DOHH2 (cell line): ENCODE measurements around the gene CMIP.

Experiments used
- CTCF ChIP-seq: fragments of 200-600 bp; sonication (generic); IDR thresholded peaks from one replicate; pipeline ENCODE4 v1.5.1; 2014; ENCODE audit warnings: antibody characterized with exemption, mild to moderate bottlenecking, low read depth, low read length; ENCODE audit not compliant: poor library complexity, severe bottlenecking
- EZH2phosphoT487 ChIP-seq: fragments of 200-600 bp; sonication (generic); IDR thresholded peaks from 2 replicates; pipeline ENCODE4 v1.6.1; 2017; ENCODE audit warnings: borderline replicate concordance, mild to moderate bottlenecking, antibody characterized with exemption, low read length, moderate library complexity, mixed read lengths

GRCh38 chr16:81637336-81638235, 193.0 kb downstream of the CMIP start:
- no peak for TF ChIP-seq CTCF
- TF ChIP-seq EZH2phosphoT487: no peak
